ENCODE measurements around the gene DYNC1I1. TPM values are rescaled to one million over a fixed set of nuclear protein-coding genes. Genes with fewer than 3 reads are reported as not detected.

The DYNC1I1 gene
- total RNA-seq, 1 donor from 2014 or later, result 3.9 TPM

DNA sequence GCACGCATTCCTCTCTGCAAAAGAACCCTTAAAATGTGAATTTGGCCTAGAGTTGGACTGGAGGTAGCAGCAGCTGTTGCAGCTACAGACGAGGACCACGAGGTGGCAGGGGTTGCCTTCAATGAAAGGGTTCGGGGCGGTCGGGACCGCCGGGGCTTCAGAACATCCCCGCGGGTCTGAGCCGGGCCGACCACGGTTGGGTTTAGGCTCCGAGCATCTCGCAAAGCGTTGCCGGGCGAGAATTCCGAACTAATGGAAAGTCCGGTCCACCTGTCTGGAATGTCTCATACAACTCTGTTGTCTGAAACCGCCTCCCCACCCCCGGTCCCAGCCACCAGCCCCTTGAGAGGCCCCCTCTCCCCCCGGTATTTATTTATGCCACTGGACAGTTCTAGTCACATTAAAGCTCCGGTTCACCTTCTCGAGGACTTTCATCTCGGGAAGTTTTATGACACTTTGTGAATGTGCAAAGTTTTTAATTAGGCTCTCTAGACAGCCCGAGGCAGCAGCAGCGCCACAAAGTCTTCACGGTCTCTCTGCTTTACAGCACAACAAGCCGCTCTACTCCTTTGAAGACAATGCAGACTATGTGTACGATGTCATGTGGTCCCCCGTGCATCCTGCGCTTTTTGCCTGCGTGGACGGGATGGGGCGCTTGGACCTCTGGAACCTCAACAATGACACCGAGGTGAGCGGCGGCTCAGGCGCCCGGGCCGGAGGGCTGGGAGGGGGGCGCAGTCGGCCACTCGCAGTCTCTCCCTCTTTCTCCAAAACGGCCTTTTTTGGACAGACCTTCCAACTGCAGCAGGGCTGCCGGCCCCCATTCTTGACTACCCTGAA is 303.4 kb downstream of the DYNC1I1 start:
- DNase-seq (ENCODE audit: low read depth, low spot score), result peak; percentile 7

GRCh38 chr7:96076350-96076707 is 304.0 kb downstream of the DYNC1I1 start:
- no peak for DNase-seq (ENCODE audit: low read depth, low spot score)

DNA sequence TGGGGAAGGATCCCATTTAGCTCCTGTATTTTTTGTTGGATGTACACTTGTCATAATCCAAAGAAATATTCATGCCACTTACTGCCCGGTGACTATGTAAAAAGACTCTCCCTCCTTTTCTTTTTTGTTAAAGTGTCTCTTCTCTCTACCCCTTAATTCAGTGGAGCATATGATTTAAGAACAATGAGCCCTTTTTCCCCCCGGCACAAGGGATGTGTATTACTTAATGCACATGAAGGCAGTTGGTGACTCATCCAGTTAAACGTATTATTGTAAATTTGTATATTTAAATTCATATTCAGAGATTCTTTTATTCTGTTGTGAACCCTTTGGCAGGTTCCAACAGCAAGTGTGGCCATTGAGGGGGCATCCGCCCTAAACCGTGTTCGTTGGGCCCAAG is 307.7 kb downstream of the DYNC1I1 start:
- no peak for DNase-seq (ENCODE audit: low read depth, low spot score)

- DNase-seq (ENCODE audit: low read depth, low spot score), result peak; percentile 20
Measured at GRCh38 chr7:96084881-96085553, 312.7 kb downstream of the DYNC1I1 start.

DNA sequence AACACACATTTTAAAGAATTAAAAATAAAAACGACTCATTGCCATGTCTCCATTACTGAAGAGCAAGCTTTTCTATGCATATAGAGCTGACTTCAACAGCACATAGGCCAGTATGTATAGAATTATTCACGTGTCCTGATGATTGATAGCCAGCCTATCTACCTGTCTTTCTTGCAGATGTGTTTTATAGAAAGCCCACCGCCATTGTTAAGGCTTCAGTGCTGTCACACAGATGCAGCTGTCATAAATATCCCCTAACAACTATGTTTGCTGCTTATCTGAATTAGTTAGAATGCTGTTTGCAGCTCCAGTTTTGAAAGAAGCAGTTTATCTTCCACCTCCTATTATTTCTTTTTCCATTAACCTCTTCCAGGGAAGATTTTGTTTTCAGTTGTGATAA is 313.6 kb downstream of the DYNC1I1 start:
- DNase-seq (ENCODE audit: low read depth, low spot score), result no peak

DNA sequence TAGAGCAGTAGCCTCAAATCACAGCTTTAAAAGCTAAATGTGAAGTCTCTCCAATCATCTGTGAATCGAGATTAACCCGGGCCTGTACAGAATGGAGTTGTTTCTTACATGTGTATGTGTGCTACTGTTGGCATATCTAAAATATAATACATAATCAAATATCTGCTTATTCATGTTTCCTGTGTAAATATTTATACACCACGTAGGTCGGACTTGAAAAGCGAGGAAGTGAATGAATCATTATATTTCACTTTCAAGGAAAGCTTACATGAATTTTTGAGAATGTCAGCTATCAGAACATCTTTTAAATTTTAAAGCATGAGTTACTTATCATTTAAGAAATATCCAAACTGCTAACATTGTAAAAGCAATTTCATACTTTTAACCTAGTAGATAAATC is 316.2 kb downstream of the DYNC1I1 start:
- peak; percentile 35 for DNase-seq (ENCODE audit: low read depth, low spot score)

DNA sequence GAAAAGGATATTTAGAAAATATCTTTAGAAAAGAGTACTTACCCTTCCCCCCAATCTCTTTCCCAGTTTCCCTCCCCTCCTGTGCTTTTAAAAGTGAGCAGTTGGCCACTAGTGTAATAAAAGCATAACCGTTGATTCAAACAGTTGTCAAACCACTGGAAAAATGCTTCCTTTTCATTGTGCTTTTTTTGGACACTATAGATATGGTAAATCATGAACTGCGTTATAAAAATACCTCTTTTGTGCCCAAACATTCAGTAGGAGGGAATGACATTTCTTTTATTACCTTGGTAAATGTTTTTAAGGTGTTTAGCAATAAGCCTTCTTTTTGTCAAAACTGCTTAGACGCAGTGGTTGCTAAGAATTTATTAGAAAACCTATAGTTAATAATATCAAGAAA is 317.2 kb downstream of the DYNC1I1 start:
- no peak for DNase-seq (ENCODE audit: low read depth, low spot score)

DNA sequence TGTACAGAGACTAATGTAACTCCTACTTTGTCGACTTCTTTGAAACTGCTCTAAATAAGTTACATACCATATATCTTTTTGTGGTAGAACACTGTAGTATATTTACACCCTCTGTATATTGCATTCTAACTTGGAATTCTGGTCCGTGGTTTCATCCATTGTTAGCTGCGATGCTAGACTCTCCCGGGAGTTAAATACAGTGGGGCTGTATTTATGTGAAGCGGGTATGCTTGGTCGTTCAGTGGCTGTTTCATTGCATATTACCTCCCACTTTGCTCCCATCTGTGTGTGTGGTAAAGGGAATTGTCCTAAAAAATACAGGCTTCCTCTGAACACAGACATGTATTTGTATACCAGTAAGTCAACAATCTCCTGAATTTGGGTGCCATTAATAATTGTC is 318.4 kb downstream of the DYNC1I1 start:
- DNase-seq (ENCODE audit: low read depth, low spot score), result no peak

- peak; percentile 33 for DNase-seq (ENCODE audit: low read depth, low spot score)
Measured at GRCh38 chr7:96093435-96093834, 321.1 kb downstream of the DYNC1I1 start.

DNA sequence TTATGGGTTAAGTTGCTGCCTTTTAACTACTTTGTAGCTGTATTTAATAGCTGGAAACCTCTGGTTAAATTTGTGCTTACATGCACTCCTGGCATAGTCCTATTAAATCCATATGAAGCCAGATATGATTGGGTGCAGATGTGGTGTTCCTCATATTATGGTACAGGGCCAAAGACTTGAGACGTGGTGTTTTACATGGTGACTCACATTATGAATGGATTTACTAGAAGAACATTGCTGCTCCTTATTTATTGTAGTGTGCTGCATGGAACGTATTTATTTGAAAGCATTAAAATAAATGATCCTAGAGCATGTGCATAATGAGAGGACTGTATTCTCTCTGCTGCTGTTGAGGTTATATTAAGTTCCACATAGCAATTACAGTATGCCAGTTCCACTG is 325.5 kb downstream of the DYNC1I1 start:
- DNase-seq (ENCODE audit: low read depth, low spot score), result no peak

GRCh38 chr7:96100737-96101136 is 328.4 kb downstream of the DYNC1I1 start:
- no peak for DNase-seq (ENCODE audit: low read depth, low spot score)

DNA sequence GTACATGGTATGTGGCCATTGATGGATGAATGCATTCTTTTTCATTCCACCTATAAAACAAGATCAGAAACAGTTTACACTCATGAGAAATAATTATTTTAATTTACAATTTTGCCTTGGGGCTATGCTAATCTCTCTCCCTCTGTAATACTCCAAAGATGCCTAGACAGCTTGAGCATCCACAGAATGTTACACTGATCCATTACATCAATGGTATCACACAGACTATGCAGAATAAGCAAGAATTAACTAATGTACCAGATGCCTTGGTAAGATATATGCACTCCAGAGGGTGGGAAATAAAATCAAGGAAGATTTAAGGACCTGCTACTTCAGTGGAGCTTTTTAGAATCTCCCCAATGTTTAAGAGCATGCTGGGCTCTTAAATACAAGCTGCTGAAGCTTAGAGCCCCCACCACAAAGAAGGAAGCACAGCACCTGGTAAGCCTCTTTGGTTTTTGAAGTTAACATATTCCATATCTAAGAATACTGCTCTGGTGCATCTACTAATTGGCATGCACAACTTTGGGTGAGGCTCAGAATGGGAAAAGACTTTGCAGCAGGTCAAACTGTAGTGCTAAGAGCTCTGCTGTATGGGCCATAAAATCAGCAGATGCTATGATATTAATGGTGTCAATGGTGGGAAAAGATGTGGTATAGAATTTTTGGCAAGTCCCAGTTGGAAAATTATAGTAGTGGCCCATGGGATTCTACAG is 329.9 kb downstream of the DYNC1I1 start:
- DNase-seq (ENCODE audit: low read depth, low spot score), result no peak

DNA sequence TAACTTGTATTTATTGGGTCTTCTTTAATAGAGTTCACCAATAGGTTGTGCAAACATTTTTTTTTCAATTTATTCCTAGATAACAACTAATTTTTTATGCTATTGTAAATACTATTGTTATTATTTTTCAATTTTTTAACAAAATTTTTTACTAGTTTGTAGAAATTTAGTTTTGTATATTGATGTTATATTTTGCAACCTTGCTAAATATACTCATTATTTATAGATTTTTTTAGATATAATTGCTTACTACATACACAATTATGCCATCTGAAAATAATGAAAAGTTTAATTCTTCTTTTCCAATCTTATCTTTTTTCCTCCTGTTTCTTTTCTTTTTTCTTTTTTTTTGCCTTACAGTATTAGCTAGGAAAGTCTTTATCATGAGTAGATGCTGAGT is 332.6 kb downstream of the DYNC1I1 start:
- no peak for DNase-seq (ENCODE audit: low read depth, low spot score)

DNA sequence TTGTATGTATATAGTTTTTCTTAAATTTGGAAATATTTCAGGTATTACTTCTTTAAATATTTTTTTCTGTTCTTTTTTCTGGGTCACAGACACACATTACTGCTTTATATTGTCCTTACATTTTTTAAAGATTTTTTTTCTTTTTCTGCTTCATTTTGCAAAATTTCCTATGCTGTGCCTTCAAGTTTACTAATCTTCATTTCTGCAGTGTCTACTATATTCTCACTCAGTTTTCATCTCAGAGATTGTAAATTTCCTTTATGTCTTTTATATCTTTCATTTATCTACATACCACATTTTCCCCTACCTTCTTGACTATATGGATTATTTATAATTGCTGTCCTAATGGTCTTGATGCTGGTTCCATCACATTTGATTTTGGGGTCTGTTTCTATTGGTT is 339.1 kb downstream of the DYNC1I1 start:
- DNase-seq (ENCODE audit: low read depth, low spot score), result no peak

- DNase-seq (ENCODE audit: low read depth, low spot score), result no peak
Measured at GRCh38 chr7:96114190-96114589, 341.8 kb downstream of the DYNC1I1 start.

GRCh38 chr7:96116173-96116572 is 343.8 kb downstream of the DYNC1I1 start:
- no peak for DNase-seq (ENCODE audit: low read depth, low spot score)

DNA sequence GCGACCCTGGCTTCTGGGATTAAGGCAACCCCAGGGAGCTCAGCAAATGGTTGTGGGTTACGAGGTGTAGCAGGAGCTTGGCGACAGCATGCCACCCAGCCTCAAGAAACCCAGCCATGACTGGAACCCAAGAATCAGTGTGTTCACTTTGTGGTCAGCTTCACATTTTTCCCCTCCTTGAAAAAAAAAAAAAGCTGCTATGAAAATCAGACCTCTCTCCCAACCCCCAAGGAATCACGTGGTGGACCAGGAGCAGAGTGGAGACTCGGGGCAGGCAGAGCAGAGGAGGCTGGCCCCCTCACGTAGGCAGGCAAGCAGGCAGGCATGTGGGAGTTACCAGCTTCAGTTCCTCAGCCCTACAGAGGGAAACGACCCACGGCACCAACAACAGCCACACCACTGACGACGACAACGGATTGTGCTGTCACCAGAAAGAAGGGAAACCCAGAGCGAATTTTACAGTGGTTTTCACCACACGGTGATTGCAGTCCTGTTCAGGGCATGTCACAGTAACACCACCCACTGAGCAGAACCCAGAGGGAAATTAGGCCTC is 346.2 kb downstream of the DYNC1I1 start:
- no peak for DNase-seq (ENCODE audit: low read depth, low spot score)

DNA sequence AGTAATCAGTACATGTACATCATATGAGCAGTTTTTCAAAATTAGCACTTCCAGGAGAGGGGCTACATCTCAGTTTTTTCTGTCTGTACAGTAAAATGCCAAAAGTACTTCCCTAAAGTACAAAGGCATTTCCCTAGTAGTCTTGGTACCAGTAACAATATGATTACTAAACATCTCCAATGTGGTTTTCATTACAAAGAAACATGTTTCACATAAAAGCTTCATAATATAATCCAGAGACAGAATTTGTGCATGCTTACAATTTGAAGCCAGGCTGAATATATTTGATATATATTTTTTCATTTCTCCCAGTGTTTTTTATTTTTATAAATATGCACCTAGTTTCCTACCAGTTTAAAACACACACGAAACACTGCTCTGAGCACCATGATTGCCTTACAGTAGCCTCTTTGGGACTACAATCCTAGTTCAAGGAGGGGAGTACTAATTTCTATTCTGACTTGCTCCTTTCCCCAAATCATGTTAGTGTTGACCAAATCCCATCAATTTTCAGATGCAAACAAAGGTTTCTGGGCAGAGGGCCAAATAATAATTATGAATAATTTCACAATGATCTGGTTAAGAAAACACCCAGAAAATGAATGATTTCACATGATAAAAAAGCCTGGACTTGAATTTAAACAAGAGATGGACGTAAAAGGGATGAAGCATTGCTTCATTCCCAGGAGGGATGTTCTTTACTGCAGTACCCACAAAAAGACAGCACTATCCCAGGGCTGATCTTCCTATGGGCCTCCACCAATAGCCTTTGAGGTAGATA is 348.3 kb downstream of the DYNC1I1 start:
- no peak for DNase-seq (ENCODE audit: low read depth, low spot score)

GRCh38 chr7:96121752-96122151 is 349.4 kb downstream of the DYNC1I1 start:
- no peak for DNase-seq (ENCODE audit: low read depth, low spot score)

DNA sequence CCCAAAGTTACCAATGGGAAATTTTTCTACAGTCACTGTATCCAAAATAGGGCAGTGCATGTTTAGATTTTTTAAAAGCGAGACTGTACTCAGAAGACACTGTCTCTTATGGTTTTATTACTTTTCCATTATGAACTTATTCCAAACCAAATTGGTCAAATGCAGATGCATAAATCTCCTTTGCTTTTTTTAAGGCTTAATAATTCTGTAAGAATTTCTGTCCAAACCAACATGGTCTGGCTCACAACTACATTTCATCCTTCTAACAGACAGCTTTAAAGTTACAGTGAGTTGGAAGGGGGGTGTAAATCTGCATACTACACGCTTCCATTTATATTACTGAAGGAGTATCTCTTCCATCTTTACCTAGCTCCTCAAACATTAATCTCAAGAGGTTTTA is 350.4 kb downstream of the DYNC1I1 start:
- no peak for DNase-seq (ENCODE audit: low read depth, low spot score)

DNA sequence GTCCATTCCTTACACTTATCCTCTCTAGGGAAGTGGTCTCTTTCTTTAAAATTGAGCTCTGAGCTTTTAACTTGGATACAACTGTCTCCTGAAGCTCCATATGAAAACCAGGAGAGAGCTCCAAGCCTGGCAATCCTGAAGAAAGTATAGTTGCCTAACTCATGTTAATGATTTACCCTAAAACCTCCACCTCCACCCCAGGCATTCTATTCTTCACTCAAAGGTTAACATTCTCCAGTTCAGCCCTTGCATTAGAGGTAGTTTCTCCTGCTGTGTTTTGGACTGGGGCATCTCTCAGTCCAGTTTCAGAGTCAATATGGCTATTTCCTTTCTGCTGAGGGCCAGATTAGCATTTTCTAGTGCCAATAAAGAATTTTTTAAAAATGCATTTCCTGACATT is 354.0 kb downstream of the DYNC1I1 start:
- DNase-seq (ENCODE audit: low read depth, low spot score), result no peak
